PFSK-1 (cell line): ENCODE results near the gene TAF8. TPM values are rescaled to one million over a fixed set of nuclear protein-coding genes. Genes with fewer than 3 reads are reported as not detected.

Experiments used
- FOXP2 ChIP-seq: optimal IDR thresholded peaks from 2 replicates; pipeline ENCODE3; 2011; ENCODE audit warnings: borderline replicate concordance, control low read depth, inconsistent platforms; ENCODE audit not compliant: insufficient read depth; ENCODE audit errors: extremely low read length, extremely low read depth
- POLR2AphosphoS5 ChIP-seq: IDR thresholded peaks from 2 replicates; pipeline ENCODE4 v1.6.1; 2012; ENCODE audit warnings: low read depth, mild to moderate bottlenecking, control low read depth, low read length, moderate library complexity
- REST ChIP-seq, 2 experiments: IDR thresholded peaks; 2 replicates each; pipeline versions ENCODE4 v1.6.1 to v1.8.0; 2011 to 2012; ENCODE audit warnings: low read depth in 2 of 2, low read length in 2 of 2, control low read depth in 1 of 2, inconsistent platforms in 1 of 2, mild to moderate bottlenecking in 1 of 2, moderate library complexity in 1 of 2; ENCODE audit not compliant: insufficient read depth in 1 of 2
- SIN3A ChIP-seq: IDR thresholded peaks from 2 replicates; pipeline ENCODE4 v1.6.1; 2012; ENCODE audit warnings: mild to moderate bottlenecking, low read length, moderate library complexity, borderline replicate concordance; ENCODE audit not compliant: insufficient read depth
- TAF1 ChIP-seq: IDR thresholded peaks from 2 replicates; pipeline ENCODE4 v1.6.1; 2012; ENCODE audit warnings: low read length, control low read depth, borderline replicate concordance; ENCODE audit not compliant: insufficient read depth
- polyA plus RNA-seq: library from polyadenylated mRNA; unstranded; fragments of >200 nt; gene quantifications from one replicate; pipeline ENCODE4 v1.2.1, GENCODE V29; 2012; ENCODE audit warnings: low read depth, missing spikeins; ENCODE audit not compliant: insufficient read length

Gene TAF8
- 9.3 TPM for polyA plus RNA-seq

- TF ChIP-seq FOXP2 (peak; percentile 64), REST (IDR thresholded peaks at IDR 0.05; ENCODE audit: insufficient read depth in 1 of 2, low read depth in 2 of 2, low read length in 2 of 2) (peak in 1 of 2 experiments; percentile 56; a peak in 1 of 4 replicates), POLR2AphosphoS5 (peak; percentile 92), TAF1 (peak; percentile 92), SIN3A (peak; percentile 95; the same call in 1 of the 2 replicates)
Observed at GRCh38 chr6:42050297-42051267, at the start of gene TAF8. Gene TAF8 (plus strand): TSS chr6:42050524. CDS start chr6:42050542, 18 bp downstream.

- TF ChIP-seq REST (IDR thresholded peaks at IDR 0.05; ENCODE audit: insufficient read depth in 1 of 2, low read depth in 2 of 2, low read length in 2 of 2) (no peak), TAF1 (no peak), POLR2AphosphoS5 (no peak), FOXP2 (no peak)
Observed at GRCh38 chr6:42001506-42001905, 48.8 kb upstream of the TAF8 start.

GRCh38 chr6:42007286-42008137, 42.8 kb upstream of the TAF8 start:
- TF ChIP-seq SIN3A: no peak

GRCh38 chr6:42009844-42010184, 40.5 kb upstream of the TAF8 start:
- TF ChIP-seq POLR2AphosphoS5: no peak
- TF ChIP-seq REST (IDR thresholded peaks at IDR 0.05; ENCODE audit: insufficient read depth in 1 of 2, low read depth in 2 of 2, low read length in 2 of 2): no peak

- 0 out of 2 replicates have a peak, but pooled peaks have one; percentile 65 for TF ChIP-seq SIN3A
- TF ChIP-seq REST (IDR thresholded peaks at IDR 0.05; ENCODE audit: insufficient read depth in 1 of 2, low read depth in 2 of 2, low read length in 2 of 2): no peak
- TF ChIP-seq POLR2AphosphoS5: peak; percentile 58; the same call in 1 of the 2 replicates
- TF ChIP-seq FOXP2: peak; percentile 49
Observed at GRCh38 chr6:42010185-42010891, 40.0 kb upstream of the TAF8 start.
